Mesendoderm (in vitro differentiated cells): Measurements from ENCODE around the gene SEMA4C.

Experiments used
- DNase-seq: peaks from one replicate; pipeline ENCODE4 v3.0.0; 2013
- H2AK5ac ChIP-seq: 2 replicates; pipeline ENCODE4 v1.6.1; 2013; ENCODE audit warnings: low read length, inconsistent platforms
- H2BK120ac ChIP-seq: 2 replicates; pipeline ENCODE4 v1.6.1; 2013; ENCODE audit warnings: low read depth, mild to moderate bottlenecking, low read length, moderate library complexity, mixed read lengths
- H2BK15ac ChIP-seq: replicated peaks from 2 replicates; pipeline ENCODE4 v1.6.1; 2013; ENCODE audit warnings: low read depth, mild to moderate bottlenecking, moderate library complexity
- H2BK5ac ChIP-seq: 2 replicates; pipeline ENCODE4 v1.6.1; 2013; ENCODE audit warnings: low read length, inconsistent platforms
- H3K18ac ChIP-seq: 2 replicates; pipeline ENCODE4 v1.6.1; 2013; ENCODE audit warnings: mild to moderate bottlenecking, low read length, mixed read lengths
- H3K23ac ChIP-seq: one replicate; pipeline ENCODE4 v1.6.1; 2013; ENCODE audit warnings: low read length
- H3K27ac ChIP-seq: 2 replicates; pipeline ENCODE4 v1.5.1; 2013; ENCODE audit warnings: low read depth, mild to moderate bottlenecking, inconsistent platforms, low read length, moderate library complexity
- H3K27me3 ChIP-seq: 2 replicates; pipeline ENCODE4 v1.6.1; 2013; ENCODE audit warnings: low read length, control low read depth, mild to moderate bottlenecking, inconsistent platforms; ENCODE audit not compliant: insufficient read depth, poor library complexity
- H3K36me3 ChIP-seq: 2 replicates; pipeline ENCODE4 v1.6.1; 2013; ENCODE audit warnings: low read length, inconsistent platforms; ENCODE audit not compliant: control insufficient read depth, insufficient read depth
- H3K4ac ChIP-seq: one replicate; pipeline ENCODE4 v1.6.1; 2013; ENCODE audit warnings: low read depth, mild to moderate bottlenecking, low read length, moderate library complexity
- H3K4me1 ChIP-seq: 2 replicates; pipeline ENCODE4 v1.6.1; 2013; ENCODE audit warnings: low read depth, low read length, inconsistent platforms; ENCODE audit not compliant: control insufficient read depth
- H3K4me2 ChIP-seq: 2 replicates; pipeline ENCODE4 v1.6.1; 2013; ENCODE audit warnings: low read length
- H3K4me3 ChIP-seq: 2 replicates; pipeline ENCODE4 v1.5.1; 2013; ENCODE audit warnings: mild to moderate bottlenecking, low read length
- H3K56ac ChIP-seq: one replicate; pipeline ENCODE4 v1.6.1; 2013; ENCODE audit warnings: low read length
- H3K79me1 ChIP-seq: 2 replicates; pipeline ENCODE4 v1.6.1; 2013; ENCODE audit warnings: low read length, inconsistent platforms
- H3K79me2 ChIP-seq: 2 replicates; pipeline ENCODE4 v1.6.1; 2013; ENCODE audit warnings: mild to moderate bottlenecking, low read length; ENCODE audit not compliant: control insufficient read depth, insufficient read depth
- H3K9ac ChIP-seq: 2 replicates; pipeline ENCODE4 v1.6.1; 2013; ENCODE audit warnings: low read length, inconsistent platforms
- H4K5ac ChIP-seq: one replicate; pipeline ENCODE4 v1.6.1; 2013; ENCODE audit warnings: low read length
- H4K8ac ChIP-seq: one replicate; pipeline ENCODE4 v1.6.1; 2013; ENCODE audit warnings: low read depth, mild to moderate bottlenecking, control low read depth, low read length, moderate library complexity
- WGBS: extraction: QIAGEN DNeasy Blood & Tissue Kit; methylation state at CpG from one replicate; pipeline ENCODE4 v1.1.7; 2013; ENCODE audit warnings: low lambda C conversion rate, missing lambda C conversion rate; ENCODE audit not compliant: insufficient coverage; ENCODE audit errors: extremely low coverage; 5-methylcytosine and 5-hydroxymethylcytosine counted together

Gene SEMA4C

GRCh38 chr2:96828436-96828835, 41.4 kb downstream of the SEMA4C start:
- Histone ChIP-seq H2BK15ac (no peak overlapping the region), H3K9ac (no peak overlapping the region), H3K4me1 (no peaks in the 10 kb centered on the region), H3K27me3 (no peaks in the 10 kb centered on the region), H4K5ac (no peak overlapping the region), H3K79me2 (peaks cover 1% of the 10 kb centered on the region), H3K18ac (no peak overlapping the region), H3K36me3 (peaks cover 4% of the 10 kb centered on the region), H4K8ac (no peak overlapping the region), H2AK5ac (no peak overlapping the region), H3K23ac (no peak overlapping the region), H3K27ac (no peak overlapping the region), H3K4ac (no peak overlapping the region), H2BK5ac (no peak overlapping the region), H3K56ac (no peak overlapping the region), H3K79me1 (peaks cover 2% of the 10 kb centered on the region), H2BK120ac (no peak overlapping the region), H3K4me3 (no peak overlapping the region), H3K4me2 (no peak overlapping the region)
- WGBS, result no CpG with 5 or more reads among the region's 14 CpGs
- no peak for DNase-seq

- no CpG with 5 or more reads among the region's 22 CpGs for WGBS
- Histone ChIP-seq H3K18ac (no peak overlapping the region), H3K23ac (no peak overlapping the region), H3K36me3 (peaks cover 4% of the 10 kb centered on the region), H4K8ac (no peak overlapping the region), H2BK15ac (no peak overlapping the region), H3K4ac (no peak overlapping the region), H2BK5ac (no peak overlapping the region), H3K27ac (no peak overlapping the region), H3K27me3 (no peaks in the 10 kb centered on the region), H3K4me2 (no peak overlapping the region), H4K5ac (no peak overlapping the region), H3K4me3 (no peak overlapping the region), H2AK5ac (no peak overlapping the region), H3K79me1 (peaks cover 6% of the 10 kb centered on the region), H3K4me1 (no peaks in the 10 kb centered on the region), H3K56ac (no peak overlapping the region), H3K79me2 (peaks cover 3% of the 10 kb centered on the region), H2BK120ac (no peak overlapping the region), H3K9ac (no peak overlapping the region)
- no peak for DNase-seq
Measured at GRCh38 chr2:96826546-96827278, 43.2 kb downstream of the SEMA4C start.

- Histone ChIP-seq H3K79me1 (peaks cover 12% of the 10 kb centered on the region), H3K27me3 (no peaks in the 10 kb centered on the region), H3K4me2 (no peak overlapping the region), H3K4me1 (no peaks in the 10 kb centered on the region), H3K18ac (no peak overlapping the region), H3K23ac (no peak overlapping the region), H3K27ac (no peak overlapping the region), H4K8ac (no peak overlapping the region), H2BK5ac (no peak overlapping the region), H2BK15ac (no peak overlapping the region), H3K9ac (no peak overlapping the region), H4K5ac (no peak overlapping the region), H3K4ac (no peak overlapping the region), H3K79me2 (peaks cover 15% of the 10 kb centered on the region), H2AK5ac (no peak overlapping the region), H3K56ac (no peak overlapping the region), H2BK120ac (no peak overlapping the region), H3K36me3 (peaks cover 4% of the 10 kb centered on the region), H3K4me3 (no peak overlapping the region)
- no CpG with 5 or more reads among the region's 14 CpGs for WGBS
- DNase-seq, result no peak
Measured at GRCh38 chr2:96825057-96825456, 44.8 kb downstream of the SEMA4C start.

- no peak overlapping the region for H3K23ac ChIP-seq
- no peaks in the 10 kb centered on the region for H3K27me3 ChIP-seq
- H3K4me1 ChIP-seq, result peaks cover under 1% of the 10 kb centered on the region
- no peak overlapping the region for H3K4me3 ChIP-seq
- no peak overlapping the region for H3K9ac ChIP-seq
- peaks cover 4% of the 10 kb centered on the region for H3K36me3 ChIP-seq
- H3K79me1 ChIP-seq, result peaks cover 15% of the 10 kb centered on the region
- H2BK5ac ChIP-seq, result no peak overlapping the region
- H2BK120ac ChIP-seq, result no peak overlapping the region
- H3K27ac ChIP-seq, result no peak overlapping the region
- no peak overlapping the region for H2BK15ac ChIP-seq
- no peak overlapping the region for H4K5ac ChIP-seq
- H2AK5ac ChIP-seq, result no peak overlapping the region
- no peak overlapping the region for H3K4me2 ChIP-seq
- H3K18ac ChIP-seq, result no peak overlapping the region
- peaks cover 20% of the 10 kb centered on the region for H3K79me2 ChIP-seq
- no peak overlapping the region for H3K56ac ChIP-seq
- WGBS, result no CpG with 5 or more reads among the region's 6 CpGs
- no peak overlapping the region for H4K8ac ChIP-seq
- H3K4ac ChIP-seq, result no peak overlapping the region
- DNase-seq, result no peak
Measured at GRCh38 chr2:96824079-96824870, 45.6 kb downstream of the SEMA4C start.

- Histone ChIP-seq H2BK120ac (no peak overlapping the region), H4K5ac (no peak overlapping the region), H2AK5ac (no peak overlapping the region), H3K27me3 (no peaks in the 10 kb centered on the region), H4K8ac (no peak overlapping the region), H3K4ac (no peak overlapping the region), H3K4me1 (peaks cover 5% of the 10 kb centered on the region), H3K23ac (no peak overlapping the region), H3K79me1 (peaks cover 23% of the 10 kb centered on the region), H3K4me3 (no peak overlapping the region), H3K18ac (no peak overlapping the region), H2BK5ac (no peak overlapping the region), H3K4me2 (no peak overlapping the region), H3K27ac (no peak overlapping the region), H3K56ac (no peak overlapping the region), H3K9ac (no peak overlapping the region), H3K79me2 (peaks cover 28% of the 10 kb centered on the region), H2BK15ac (no peak overlapping the region), H3K36me3 (peaks cover 2% of the 10 kb centered on the region)
- no peak for DNase-seq
- no CpG with 5 or more reads among the region's 11 CpGs for whole genome bisulfite sequencing
Measured at GRCh38 chr2:96823198-96823597, 46.7 kb downstream of the SEMA4C start.
